Stimulated activated CD4-positive, alpha-beta T cell treated with anti-CD3 and anti-CD28 coated beads, TNF-alpha, amount 100 ng/mL, for 1 hour (primary cell): ENCODE measurements around the gene IRX2.

Source experiments
- DNase-seq, 3 donors: peaks; one replicate each; pipeline ENCODE4 v3.0.0-alpha.2; 2020; ENCODE audit warnings: low read depth in 3 of 3, low spot score in 1 of 3

Gene IRX2

GRCh38 chr5:2718115-2718514 lies 33.4 kb downstream of the IRX2 start:
- no peak for DNase-seq

DNA sequence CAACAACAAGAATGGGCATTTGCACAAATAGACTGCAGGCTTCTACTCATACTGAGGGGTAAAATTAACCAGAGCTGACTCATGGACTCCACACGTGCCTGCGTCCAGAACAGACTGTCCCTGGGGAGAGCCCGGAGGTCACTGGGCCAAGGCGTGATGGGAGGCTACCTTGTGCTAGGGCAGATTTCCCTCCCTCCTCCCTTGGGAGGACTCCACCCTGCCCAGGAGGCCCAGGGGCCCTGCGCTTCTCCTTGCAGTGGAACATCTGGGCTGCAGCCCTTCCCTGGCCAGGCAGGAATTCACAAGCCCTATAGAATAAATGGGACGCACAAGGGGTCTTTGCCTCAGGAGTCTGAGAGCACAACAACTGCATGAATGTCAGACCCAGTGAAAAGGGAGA lies 35.6 kb downstream of the IRX2 start:
- DNase-seq = no peak

DNA sequence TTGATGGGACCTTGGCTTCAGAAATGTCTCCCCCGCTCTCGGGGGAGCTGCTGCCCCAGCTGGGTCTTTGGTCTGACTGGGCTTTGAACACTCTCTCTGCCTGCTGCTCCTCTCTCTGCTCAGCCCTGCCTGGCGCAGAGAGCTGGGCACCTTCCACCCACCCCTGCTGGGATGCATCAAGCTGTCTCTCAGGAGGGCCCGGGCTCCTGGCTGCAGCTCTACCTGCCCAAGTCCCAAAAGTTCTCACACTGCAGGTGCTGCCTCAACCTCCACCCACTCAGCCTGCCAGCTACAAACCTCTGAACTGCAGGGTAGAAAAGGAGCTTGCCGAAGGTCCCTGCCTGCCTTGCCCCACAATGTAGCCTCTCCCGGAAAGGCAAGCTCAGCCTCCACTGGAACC lies 36.7 kb downstream of the IRX2 start:
- DNase-seq = no peak

DNA sequence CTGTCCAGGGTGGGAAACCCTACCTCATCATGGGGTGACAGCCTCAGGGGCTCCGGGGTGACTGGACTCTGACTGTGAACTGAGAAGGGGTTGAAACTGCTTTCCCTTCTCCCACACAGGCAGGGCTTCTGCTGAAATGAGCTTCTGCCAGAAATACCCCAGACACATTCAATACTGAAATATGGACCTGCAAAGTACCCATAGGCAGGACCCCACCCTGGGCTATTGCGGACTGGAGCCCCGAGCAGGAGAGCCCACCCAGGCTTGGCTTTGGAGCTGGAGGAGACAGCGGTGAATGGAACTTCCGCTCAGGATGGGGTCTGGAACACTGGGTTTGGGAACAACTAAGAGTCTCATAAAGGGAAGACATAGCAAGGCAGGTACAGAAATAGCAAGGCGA lies 37.5 kb downstream of the IRX2 start:
- DNase-seq = no peak

GRCh38 chr5:2711446-2712425 lies 39.7 kb downstream of the IRX2 start:
- no peak for DNase-seq

GRCh38 chr5:2710910-2711309 lies 40.6 kb downstream of the IRX2 start:
- DNase-seq = no peak

- DNase-seq = no peak
Observed at GRCh38 chr5:2709976-2710689, 41.3 kb downstream of the IRX2 start.

- no peak for DNase-seq
Observed at GRCh38 chr5:2708751-2709150, 42.7 kb downstream of the IRX2 start.

DNA sequence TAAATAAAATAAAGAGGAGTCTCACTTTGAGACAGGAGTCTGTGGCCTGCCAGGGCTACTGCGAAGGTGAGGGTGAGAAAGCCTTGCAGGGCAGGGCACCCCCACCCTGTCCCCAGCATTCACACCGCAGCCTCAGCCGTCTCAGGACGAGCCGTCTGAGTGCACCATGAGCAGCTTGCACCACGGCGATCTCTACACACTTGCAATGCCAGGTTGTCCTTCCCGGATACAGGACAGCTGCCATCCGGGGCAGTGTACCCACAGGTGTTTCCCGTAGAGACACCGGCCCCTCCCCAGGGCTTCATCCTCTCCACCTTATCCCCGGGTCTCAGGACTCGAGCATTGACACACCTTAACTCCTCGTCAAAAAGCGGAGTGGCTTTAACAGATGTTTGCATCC lies 43.3 kb downstream of the IRX2 start:
- no peak for DNase-seq

DNA sequence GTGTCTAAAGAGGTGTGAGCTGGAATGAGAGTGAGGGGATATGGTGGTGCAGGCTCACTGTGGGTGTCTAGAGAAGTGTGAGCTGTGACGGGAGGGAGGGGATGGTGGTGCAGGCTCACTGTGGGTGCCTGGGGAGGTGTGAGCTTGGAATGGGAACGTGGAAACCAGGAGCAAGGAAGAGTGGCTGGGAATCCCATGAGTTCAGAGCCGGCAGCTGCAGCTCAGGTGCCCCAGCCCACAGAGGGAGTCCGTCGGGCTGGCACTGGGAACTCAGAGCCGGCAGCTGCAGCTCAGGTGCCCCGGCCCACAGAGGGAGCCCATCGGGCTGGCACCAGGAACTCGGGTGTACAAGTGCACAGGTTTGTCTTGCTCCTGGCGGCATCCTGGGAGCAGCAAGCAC lies 45.6 kb downstream of the IRX2 start:
- DNase-seq = no peak

- DNase-seq = no peak
Observed at GRCh38 chr5:2704806-2705645, 46.5 kb downstream of the IRX2 start.

DNA sequence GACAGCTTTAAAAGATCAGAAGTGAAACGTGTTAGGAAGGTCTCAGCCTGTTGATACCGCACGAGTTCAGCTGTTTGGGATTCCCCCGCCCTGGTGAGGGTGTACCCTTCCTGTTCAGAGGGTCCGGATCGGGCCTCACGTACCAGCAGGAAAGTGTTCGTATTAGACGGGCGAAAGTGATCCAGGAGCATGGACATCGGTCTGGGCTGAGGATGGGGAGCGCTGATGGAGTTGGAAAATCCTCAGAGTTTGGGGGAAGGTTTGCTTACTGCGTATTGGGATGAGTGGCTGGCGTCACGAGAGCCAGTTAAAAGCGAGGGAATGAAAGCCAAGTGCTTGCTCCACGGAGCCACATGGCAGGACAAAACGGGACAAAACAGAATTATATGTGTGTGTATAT lies 47.4 kb downstream of the IRX2 start:
- DNase-seq = no peak

GRCh38 chr5:2703615-2704014 lies 47.9 kb downstream of the IRX2 start:
- no peak for DNase-seq

GRCh38 chr5:2703041-2703440 lies 48.4 kb downstream of the IRX2 start:
- DNase-seq = no peak

DNA sequence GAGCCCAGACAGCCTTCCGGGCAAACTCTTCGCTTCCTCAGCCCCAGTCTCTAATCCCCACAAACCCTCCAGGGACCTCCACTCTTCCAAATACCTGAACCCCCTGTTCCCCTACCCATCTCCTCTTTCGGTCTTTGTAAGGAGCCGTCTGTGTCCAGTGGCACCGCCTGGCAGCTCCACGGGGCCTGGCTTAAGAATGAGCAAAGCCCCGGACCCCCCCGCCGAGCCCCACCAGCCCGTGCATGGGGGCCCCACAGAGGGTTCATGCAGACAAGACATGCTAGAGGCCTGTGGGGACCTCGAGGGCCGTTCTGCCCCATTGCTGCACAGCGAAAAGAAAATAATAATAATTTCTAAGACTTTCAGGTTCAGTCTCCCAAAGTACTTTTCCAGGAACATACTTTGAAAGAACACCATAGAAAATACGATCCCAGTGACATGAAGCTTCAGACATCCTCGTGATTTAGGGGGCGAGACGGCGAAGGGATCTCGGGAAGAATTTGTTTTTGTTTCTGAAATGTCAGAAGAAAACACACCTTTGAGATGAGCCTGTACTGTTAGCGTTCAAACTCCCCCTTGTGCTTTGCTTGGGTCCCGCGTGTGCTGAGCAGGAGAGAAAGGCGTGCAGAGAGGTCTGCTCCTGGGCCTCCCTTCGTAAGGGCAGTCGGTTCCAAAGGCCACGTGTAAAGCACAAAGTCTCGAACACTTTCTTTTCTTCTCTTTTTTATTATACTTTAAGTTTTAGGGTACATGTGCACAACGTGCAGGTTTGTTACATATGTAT lies 49.2 kb downstream of the IRX2 start:
- no peak for DNase-seq

DNA sequence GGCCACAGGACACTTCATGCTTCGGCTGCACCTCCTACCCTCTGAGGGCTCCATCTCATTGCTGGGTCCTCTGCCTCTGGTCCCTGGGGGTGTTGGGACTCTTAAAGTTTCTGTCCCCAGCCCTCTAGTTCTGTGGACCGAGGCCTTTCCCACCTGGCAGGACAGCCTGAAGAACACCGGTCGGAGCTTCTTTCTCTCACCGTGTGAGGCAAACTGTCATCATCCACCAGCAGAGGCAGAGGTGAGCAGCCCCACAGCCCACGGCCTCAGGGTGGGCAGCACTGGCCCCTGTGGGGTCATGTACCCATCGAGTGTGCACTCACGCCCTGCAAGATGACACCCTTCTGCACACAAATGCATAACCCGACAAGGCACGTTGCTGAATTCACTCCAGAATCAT lies 49.9 kb downstream of the IRX2 start:
- no peak for DNase-seq

DNA sequence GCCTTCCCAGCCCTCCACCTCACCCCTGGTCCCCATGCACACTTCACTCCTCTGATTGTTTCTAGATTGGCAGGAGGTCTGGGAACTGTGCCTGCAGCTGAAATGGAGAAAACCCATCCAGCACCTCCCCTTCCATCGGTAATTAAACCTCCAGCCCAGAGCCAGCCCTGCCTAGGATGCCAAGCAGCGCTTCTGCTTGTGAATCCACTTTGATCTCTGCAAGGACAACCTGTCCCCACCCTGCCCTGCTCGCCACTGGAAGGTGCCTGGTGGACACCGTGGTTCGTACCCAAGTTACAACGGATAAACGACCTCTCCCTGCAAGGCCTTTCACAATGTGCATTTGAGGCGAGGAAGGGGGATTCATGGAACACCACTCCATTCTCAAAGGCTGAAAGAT lies 50.6 kb downstream of the IRX2 start:
- no peak for DNase-seq

DNA sequence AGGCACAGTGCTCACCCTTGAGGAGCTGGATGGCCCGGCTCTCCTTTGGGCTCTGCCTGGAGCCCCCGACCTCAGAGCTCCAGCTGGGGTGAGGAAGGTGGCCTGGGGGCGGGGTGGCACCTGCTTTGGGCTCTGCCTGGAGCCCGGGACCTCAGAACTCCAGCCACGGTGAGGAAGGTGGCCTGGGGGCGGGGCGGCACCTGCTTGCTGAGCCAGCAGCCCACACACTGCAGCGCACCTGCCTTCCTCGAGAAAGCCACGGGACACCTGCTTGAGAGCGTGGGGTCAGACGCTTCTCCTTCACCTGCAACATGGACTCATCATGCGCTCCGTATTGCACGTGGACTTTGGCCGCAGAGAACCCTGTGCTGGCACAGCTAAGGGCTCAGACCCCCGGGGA lies 51.8 kb downstream of the IRX2 start:
- DNase-seq = no peak

- no peak for DNase-seq
Observed at GRCh38 chr5:2699231-2699630, 52.2 kb downstream of the IRX2 start.

DNA sequence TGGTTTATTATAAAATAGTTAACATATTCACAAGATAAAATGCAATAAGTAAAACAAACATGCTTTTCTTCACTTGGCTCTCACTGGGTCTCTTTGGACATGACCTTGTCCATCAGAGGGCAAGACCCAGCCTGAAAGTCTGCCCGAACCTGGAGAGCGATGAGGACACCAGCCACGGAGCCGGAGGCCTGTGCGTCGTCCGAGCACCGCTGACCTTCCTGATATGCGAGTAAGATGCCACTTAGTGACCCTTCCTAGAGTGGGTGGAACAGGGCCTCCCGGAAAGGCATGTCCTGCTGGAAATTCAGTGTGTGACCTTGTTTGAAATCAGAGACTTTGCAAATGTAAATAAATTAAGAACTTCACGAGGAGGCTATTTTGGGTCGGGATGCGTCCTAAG lies 52.9 kb downstream of the IRX2 start:
- DNase-seq = no peak
